ENCODE measurements around the gene FRMD4A. TPM values are rescaled to one million over a fixed set of nuclear protein-coding genes. Genes with fewer than 3 reads are reported as not detected.
"Not testable (repeated sequence)": the region's sequence is repeated elsewhere in the genome, so short reads cannot be mapped to it uniquely, and the experiment has no call there.

Gene FRMD4A
- total RNA-seq, 1 donor from 2014 or later, result 42.3 TPM

DNA sequence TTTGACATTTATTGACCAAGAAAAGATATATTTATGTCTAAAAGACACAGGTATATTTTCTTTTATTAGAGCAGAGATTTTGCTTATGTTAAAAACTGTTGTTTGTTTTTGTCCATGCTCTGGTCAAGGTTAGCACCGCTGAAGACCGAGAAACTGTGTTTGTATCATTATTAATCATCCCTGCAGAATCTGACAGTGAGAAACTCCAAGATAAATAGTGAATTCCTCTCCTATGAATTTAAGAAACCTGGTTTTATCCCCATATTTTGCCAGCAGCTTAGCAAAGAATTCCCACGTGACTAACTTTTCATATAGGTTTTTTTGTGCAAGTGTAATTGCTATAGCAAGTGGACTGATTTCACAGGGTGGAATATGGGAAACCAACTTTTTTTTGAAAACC, 77.6 kb downstream of the FRMD4A start:
- intact Hi-C loops (cut with DNase I), result no loop called here
- ATAC-seq (no peak), DNase-seq (ENCODE audit: missing footprints) (no peak)

DNA sequence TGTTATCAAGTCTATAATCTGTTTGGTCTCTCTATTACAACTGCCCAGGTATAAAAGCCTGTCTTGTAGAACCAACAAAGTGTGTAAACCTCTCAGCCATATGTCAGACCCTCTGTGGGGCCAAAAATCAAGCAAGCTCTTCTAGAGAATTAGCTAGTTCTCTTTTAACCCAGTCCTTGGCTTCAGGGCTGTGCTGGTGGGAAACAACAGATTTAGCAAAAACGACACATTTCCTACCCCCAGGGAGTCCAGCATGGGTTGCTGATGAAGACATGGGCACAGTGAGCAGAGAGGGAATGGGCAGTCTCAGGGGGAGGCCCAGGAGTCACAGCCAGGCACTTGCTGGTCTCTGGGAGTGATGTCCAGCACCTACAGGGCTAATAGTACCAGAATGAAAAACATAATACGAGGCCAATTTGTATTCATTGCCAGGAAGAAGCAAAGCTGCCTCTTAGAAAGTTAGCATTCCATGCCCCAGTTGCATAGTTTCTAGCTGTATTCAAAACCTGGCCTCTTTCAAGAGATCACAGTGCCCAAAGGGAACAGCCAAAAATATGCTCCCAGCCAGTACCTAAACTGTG, 80.1 kb downstream of the FRMD4A start:
- no peak for DNase-seq (ENCODE audit: missing footprints)

DNA sequence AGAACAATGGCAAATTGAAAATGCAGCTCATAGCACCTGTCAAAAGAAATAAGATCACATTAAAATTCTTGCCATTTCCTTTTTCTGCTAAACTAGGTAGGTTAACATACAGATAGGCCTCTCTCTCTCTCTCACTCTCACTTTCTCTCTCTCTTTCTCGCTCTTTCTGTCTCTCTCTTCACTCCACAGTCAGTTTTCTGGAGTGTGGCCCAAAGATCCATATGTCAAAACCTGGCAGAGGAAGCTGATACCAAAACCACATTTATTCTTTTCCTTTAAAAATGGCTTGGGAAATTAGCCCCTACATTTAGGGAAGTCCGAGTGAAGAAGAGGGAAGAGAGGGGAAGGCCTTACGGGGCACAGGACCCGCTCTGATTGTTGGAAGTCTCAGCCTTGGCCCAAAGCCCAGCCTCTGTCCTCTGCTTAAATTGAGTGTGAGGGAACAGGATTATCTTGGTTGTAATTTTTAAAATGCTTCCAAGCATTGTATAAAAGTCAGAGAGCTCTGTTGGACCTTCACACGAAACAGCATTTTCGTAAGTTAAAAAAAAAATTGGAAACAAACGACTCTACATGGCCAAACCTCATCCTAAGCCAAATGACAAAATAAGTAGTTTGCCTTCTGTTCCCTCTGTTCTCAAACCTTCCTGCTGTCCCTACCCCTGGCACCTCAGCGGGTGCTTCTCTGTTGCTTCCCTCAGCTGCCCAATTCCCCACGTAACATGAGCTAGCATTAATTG, 83.2 kb downstream of the FRMD4A start:
- intact Hi-C loops (cut with DNase I), result no loop called here
- DNase-seq (ENCODE audit: missing footprints), result no peak
- ATAC-seq, result peak; percentile 65

More for the DNA sequence above, 80.1 kb downstream of the FRMD4A start:
- intact Hi-C loops (cut with DNase I), result no loop called here
- no peak for ATAC-seq

DNA sequence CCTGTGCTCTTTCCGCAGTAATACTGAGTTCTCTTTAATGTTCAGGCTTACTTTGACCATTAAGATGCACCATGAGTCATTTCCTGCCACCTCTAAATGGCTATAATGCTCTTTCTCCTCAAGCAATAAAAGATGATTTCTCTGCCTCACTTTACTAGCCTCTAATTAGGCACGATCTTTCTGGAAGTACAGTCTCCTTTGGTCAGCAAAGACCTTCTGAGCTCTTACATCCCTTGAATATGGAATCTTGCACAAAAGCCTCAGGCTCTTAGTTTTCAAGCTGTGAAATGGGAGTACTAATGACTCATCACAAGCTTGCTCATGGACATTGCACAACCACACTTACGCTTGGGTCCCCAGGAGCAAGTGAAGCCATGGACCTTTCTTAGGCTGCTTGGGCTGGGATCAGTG, 85.9 kb downstream of the FRMD4A start:
- intact Hi-C loops (cut with DNase I), result no loop called here
- ATAC-seq, result no peak
- no peak for DNase-seq (ENCODE audit: missing footprints)

DNA sequence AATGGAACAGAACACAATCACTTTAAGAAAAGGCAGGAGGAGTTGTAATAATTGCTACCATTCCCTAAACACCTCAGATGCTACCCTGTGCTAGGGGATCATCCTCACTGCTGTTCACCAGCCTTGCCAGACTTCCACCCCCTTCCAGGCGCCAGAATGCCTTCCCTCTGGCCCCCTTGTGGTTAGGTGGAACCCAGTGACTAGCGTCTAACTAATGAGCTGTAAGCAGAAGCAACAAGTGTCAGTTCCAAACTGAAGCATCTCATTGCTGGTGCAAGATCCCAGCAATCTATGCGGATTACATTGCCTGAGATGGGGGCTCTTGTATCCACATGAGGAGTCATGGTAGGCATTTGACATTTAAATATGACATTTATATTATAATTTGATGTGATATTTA, 86.6 kb downstream of the FRMD4A start:
- DNase-seq (ENCODE audit: missing footprints) (no peak), ATAC-seq (no peak)
- intact Hi-C loops (cut with DNase I), result no loop called here

DNA sequence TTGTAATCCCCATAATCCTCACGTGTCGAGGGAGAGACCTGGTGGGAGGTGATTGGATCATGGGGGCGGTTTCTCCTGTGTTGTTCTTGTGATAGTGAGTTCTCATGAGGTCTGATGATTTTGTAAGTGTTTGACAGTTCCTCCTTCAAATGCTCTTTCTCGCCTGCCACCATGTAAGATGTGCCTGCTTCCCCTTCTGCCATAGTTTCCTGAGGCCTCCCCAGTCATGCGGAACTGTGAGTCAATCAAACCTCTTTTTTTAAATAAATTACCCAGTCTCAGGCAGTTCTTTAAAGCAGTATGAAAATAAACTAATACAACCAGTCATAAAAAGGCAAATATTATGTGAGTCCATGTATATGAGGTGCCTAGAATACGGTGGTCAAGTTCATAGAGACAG, 87.5 kb downstream of the FRMD4A start:
- intact Hi-C loops (cut with DNase I), result no loop called here
- ATAC-seq (no peak), DNase-seq (ENCODE audit: missing footprints) (no peak)

DNA sequence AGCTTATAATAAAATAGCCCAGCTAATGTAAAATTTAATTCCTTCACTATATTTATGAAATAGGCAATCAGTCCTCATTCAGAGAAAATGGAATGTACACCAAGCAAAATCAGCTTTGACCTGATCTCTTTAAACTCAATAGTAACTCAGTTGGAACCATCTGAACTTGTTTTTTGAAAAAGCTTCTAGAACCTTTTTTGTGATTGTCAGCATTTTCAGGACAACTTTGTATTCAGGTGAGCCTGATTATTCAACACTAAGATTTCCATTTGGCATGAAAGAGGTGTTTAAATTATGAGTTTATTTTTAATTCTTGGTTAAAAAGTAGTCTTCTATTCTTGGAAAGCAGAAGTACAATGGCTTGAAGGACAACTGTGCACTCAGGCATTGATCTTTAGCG, 89.5 kb downstream of the FRMD4A start:
- intact Hi-C loops (cut with DNase I), result no loop called here
- DNase-seq (ENCODE audit: missing footprints) (no peak), ATAC-seq (no peak)

DNA sequence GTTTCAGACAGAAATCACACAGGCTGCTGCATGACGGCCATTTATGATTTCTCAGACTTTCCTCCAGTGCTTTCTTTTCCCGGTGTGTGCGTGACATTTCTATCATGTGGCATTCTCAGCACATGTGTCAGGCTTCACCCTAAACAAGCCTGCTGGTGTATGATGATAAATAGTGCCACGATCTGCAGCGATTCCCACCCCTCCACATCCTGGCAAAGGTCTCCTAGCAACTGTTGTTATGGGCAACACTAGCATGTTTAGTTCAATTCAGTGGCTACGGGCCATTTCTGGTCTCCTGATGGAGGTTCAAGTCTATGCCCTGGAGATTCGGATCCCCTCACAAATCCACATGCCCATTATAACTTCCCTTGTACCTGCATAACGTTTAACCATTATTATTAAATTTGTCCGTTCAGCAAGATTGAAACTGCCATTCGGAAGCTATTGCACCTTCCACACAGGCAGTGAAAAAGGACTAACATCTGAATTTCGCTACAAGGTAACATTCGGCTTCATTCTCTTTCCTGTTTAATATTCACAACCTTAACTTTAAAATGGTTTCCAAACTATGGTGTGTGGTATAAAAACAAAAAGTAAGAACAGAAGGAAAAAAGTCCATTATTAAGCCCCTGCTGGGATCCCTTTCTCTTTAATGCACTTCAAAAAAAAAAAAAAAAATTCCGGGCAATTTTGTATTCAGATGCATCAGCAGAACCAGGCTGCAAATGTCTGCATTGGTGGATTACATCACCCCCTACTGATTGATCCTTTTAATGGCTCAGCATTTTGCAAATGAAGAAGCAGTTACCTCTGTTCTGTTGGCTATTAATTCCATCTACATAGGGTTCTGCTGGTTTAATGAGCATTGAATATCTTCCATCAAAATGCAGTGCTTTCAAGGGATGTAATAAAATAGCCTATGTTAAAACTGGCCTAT, 90.2 kb downstream of the FRMD4A start:
- intact Hi-C loops (cut with DNase I), result no loop called here
- ATAC-seq (no peak), DNase-seq (ENCODE audit: missing footprints) (no peak)

DNA sequence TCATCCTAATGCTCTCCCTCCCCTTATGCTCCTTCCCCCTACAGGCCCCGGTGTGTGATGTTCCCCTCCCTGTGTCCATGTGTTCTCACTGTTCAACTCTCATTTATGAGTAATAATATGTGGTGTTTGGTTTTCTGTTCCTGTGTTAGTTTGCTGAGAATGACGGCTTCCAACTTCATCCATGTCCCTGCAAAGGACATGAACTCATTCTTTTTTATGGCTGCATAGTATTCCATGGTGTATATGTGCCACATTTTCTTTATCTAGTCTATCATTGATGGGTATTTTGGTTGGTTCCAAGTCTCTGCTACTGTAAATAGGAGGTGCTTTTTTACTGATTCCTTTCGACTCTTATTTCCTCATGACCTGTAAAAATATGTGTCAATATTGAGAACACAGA, 92.1 kb downstream of the FRMD4A start:
- DNase-seq (ENCODE audit: missing footprints); ATAC-seq; intact Hi-C loops (cut with DNase I): not testable (repeated sequence)

DNA sequence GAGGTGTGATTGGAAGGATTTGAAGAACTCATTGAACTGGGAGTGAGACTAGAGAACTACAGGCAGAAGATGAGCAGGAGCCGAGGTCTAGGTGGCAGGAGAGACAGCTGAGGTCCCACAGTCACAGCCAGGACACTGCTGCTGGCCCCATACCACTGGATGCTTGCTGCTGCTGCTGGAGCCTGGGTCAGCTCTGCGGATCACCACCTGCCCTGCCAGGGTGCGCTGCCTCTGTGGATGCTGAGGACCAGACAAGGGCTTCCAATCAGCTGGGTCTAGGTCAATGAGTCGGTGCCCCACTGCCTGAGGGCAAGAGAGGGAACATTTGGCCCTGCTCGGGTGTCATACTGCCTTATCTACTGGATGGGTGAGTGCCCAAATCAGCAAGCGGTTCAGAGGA, 94.4 kb downstream of the FRMD4A start:
- no peak for DNase-seq (ENCODE audit: missing footprints)
- intact Hi-C loops (cut with DNase I), result no loop called here
- no peak for ATAC-seq

DNA sequence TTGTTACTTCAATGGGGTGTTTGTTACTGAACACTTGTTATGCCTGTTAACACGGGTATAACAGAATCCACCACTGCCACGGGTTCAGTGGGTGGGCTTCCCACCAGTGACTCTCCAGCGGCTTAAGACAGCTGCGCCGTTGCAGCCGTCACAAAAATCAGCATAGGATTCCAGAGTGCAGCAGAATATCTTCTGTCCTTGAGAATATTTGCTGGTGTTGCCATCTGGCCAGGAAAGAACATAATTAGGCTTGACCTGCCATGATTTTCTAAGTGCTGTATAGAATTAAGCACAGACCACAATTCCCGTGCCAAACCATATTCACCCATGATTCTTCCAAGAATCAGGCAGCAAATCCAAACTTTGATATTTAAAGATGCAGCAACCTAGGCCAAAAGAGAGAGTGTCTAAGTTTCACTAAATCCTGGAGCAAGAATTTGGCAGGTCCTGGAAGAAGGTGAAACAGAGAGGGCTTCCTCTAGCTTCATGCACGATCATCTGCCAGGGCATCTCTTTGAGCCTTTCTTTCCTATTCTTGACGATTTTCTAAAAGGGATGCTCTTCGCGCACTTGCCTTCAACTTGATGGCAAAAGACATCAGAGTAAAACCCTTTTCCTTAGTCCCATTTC, 95.0 kb downstream of the FRMD4A start:
- DNase-seq (ENCODE audit: missing footprints), result no peak
- ATAC-seq, result no peak
- intact Hi-C loops (cut with DNase I), result no loop called here

DNA sequence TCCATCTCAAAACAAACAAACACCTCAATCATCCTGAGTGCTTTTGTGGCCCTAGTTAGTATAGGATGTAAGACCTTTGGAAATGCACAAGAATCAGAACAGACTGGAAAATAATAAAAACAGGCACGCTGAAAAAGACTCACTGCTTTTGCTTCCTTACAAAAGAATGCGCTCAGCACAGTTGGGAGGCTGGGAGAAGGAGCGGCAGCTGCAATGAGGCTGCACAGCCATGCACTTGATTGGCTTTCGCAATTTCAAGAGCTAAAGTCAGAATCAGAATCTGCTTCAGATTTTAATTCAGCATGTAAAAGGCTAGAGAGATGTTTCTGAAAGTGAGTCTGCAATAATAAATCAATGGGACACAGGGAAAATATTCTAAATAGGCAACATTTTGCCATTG, 97.2 kb downstream of the FRMD4A start:
- intact Hi-C loops (cut with DNase I), result no loop called here
- ATAC-seq (no peak), DNase-seq (ENCODE audit: missing footprints) (no peak)

DNA sequence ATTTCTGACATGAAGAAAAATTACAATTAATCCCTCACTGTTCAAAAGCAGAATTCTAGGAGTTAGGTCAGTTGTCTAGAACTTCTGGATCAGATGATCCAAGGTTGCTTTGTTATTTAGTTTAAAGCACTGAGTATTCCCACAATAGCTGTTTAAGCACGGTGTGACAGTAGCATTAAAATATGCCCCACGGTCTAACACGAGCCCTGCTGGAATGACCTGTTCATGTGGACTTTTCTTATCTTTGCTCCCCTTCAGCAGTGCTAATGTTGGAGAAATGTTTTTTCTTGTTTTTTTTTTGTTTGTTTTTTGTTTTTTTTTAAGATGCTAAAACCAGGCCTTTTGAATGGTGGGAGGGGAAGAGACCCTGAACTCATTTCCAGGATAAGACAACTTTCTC, 101.9 kb downstream of the FRMD4A start:
- ATAC-seq, result not testable (repeated sequence)

DNA sequence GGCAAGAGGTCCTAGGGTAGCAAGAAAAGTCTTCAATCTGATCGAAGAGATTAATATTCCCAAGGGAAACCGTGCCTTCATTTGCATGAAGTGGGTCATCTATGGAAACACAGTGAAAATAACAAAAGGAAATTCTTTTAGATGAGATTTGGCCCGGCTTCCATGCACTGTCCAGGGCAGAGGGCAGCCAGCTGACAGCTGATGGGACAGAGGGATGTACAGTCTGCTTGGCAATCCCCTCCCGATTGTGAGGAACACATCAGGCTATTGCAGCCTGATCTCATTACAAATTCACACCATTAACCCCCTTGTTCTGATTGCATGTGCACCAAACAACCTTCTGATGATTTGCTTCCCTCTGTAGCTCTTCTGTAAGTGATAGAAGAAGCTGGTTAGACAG, 105.3 kb downstream of the FRMD4A start:
- no peak for DNase-seq (ENCODE audit: missing footprints)
- intact Hi-C loops (cut with DNase I), result no loop called here
- no peak for ATAC-seq

More for the DNA sequence above, 101.9 kb downstream of the FRMD4A start:
- intact Hi-C loops (cut with DNase I); DNase-seq (ENCODE audit: missing footprints): not testable (repeated sequence)

DNA sequence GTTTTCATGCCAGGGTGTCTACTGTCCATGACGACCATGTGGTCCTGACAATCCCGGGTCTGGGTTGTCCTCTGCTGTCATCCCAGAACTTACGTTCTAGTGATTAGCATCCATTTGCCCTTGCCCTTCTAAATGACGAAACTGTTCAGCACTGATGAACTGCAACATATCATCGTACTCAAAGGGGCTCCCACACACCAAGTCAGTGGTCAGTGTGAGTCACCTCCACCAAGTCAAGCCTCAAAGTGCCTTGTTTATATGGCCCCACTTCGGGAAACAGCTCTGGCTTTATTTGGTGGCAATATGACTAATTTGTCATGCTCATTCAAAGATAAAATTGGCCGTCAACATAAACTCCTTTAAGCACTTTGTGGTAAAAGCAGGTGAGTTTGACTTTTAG, 110.7 kb downstream of the FRMD4A start:
- no peak for DNase-seq (ENCODE audit: missing footprints)
- no peak for ATAC-seq
- intact Hi-C loops (cut with DNase I), result no loop called here

DNA sequence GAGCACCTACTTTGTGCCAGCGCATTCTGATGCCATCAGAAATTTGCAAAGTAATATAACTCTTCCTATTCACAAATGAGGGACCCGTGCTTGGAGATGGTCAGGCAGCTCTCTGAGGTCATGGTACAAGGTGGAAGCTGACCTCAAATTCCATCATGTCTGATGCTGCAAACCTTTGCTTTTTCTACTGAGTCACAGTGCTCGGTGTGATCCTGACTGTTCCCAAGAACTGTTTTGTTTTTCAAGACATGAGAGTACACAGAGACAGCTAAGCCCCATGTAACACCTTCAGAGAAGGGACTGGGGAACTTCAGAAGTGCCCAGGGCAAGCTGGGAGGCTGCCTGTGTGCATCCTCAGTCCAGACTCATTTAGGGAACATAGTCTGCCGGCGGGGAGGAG, 111.3 kb downstream of the FRMD4A start:
- DNase-seq (ENCODE audit: missing footprints) (no peak), ATAC-seq (no peak)
- intact Hi-C loops (cut with DNase I), result no loop called here

DNA sequence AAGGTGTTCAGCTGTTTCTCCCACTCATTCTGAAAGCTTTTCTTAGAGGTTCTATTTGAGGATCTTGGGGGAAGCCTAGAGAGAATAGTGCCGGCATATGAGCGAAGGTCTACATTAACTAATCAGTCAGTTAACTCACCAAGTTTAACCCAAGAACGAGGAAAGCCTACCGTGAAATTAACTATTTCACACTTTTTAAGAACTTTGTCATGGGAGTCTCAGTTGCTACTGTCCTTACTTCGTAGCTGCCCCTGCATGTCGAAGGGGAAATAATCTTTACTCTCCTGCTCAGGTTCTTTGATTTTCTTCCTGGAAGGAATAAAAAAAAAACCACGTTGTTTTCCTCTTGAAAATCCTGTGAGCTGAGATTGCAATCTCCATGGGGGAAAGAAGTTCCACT, 115.1 kb downstream of the FRMD4A start:
- intact Hi-C loops (cut with DNase I), result no loop called here
- ATAC-seq (no peak), DNase-seq (ENCODE audit: missing footprints) (no peak)

DNA sequence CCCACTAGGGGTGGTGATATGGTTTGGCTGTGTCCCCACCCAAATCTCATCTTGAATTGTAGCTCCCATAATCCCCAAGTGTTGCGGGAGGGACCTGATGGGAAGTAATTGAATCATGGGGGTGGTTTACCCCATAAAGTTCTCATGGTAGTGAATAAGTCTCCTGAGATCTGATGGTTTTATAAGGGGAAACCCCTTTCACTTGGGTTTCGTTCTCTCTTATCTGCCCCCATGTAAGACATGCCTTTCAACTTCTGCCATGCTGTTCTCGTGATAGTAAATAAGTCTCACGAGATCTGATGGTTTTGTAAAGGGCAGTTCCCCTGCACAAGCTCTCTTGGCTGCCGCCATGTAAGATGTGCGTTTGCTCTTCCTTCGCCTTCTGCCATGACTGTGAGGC, 117.0 kb downstream of the FRMD4A start:
- ATAC-seq; intact Hi-C loops (cut with DNase I); DNase-seq (ENCODE audit: missing footprints): not testable (repeated sequence)

DNA sequence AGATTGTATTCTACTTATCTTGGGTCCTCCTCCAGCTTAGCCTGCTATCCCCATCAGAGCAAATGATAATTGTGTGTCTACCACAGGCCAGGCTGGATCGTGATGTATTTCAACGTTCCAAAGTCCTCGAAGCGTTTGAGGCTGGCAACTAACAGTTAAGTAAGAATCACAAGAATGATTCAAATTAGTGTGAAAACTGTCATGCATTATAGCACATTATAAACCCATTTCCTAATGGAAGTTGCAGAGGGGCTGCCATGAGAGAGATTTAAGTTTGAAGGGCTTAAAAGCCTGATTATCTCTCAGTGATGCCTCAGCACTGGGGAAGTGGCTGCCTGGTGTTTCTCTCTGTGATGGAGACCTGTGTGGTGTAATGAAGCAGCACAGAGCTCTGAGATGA, 119.1 kb downstream of the FRMD4A start:
- DNase-seq (ENCODE audit: missing footprints), result no peak
- ATAC-seq, result no peak
- intact Hi-C loops (cut with DNase I), result no loop called here

Measured in Right ventricle myocardium inferior (tissue), 1 donor.